ENCODE data around the gene PRDM4.

- TF ChIP-seq CTCF (IDR thresholded peaks at IDR 0.05; ENCODE audit: low read length) = no peak
- no peak for TF ChIP-seq EZH2phosphoT487 (IDR thresholded peaks at IDR 0.05; ENCODE audit: low read length)
- TF ChIP-seq EZH2 (optimal IDR thresholded peaks at IDR 0.05; ENCODE audit: low read depth, low read length) = no peak
Measured at GRCh38 chr12:107774349-107775029, 13.6 kb upstream of the PRDM4 start, which contains the start of gene ASCL4.
